Germinal center (tissue), 1 donor: ENCODE results near the gene STK11.
"Not testable (repeated sequence)": the region's sequence is repeated elsewhere in the genome, so short reads cannot be mapped to it uniquely, and the experiment has no call there.

ENCODE experiments used
- DNase-seq: peaks from one replicate; pipeline ENCODE4 v3.0.0; 2012; ENCODE audit warnings: mixed read lengths, low spot score

STK11 gene

DNA sequence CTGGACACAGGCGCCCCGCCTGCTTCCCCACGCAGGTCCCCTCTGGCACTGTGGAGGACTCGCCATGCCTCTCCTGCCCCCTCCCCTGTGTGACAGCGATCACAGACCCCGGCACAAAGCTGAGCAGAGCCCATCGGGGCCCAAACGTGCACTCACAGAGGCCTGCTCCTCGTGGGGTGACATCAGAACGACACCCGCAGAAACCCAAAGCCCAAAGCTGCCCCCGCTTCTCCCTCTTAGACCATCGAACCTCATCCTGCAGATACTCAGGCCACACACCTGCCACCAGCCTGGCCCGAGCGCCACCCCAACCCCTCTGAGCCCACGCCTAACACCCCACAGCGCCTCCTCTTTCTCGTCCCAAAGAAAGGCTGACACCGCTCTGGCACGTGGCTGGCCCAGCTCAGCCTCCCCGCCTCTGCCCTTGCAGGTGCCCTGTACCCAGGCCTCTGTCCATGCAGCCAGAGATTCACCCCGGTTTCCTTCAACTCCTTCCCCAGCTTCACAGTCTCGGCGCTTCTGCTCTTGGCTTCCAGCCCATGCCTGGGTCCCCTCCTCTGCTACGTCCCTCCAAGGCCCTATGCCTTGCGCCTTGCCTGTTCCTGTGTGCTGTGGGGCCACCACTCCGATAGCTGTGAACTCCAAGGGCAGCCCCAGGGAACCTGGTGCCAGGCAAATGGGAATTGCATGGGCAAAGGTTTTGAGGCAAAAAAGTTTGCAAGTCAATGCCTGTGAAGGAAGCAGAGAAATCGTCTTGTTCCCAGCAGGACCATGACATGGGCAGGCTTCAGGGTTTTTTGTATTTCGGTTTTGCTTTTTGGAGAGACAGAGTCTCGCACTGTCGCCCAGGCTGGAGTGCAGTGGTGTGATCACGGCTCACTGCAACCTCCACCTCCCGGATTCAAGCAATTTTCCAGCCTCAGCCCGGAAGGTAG is 33.1 kb downstream of the STK11 start:
- DNase-seq, result no peak

DNA sequence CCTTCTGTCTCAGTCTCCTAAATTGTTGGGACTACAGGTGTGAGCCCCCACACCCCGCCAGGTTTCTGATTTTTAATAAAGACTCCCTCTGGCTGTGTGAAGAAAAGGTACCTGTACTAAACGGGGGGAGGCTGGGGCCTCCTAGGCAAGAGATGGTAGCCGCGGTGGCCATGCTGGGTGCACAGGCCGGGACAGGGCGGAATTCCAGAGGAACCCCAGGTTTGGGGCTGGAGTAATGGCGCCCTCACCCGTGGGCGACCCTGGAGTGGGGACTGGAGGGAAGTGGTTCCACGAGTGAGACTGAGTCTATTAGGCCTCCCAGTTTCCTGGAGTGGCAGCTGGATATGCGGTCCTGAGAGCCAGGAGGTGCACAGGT is 33.8 kb downstream of the STK11 start:
- no peak for DNase-seq

DNA sequence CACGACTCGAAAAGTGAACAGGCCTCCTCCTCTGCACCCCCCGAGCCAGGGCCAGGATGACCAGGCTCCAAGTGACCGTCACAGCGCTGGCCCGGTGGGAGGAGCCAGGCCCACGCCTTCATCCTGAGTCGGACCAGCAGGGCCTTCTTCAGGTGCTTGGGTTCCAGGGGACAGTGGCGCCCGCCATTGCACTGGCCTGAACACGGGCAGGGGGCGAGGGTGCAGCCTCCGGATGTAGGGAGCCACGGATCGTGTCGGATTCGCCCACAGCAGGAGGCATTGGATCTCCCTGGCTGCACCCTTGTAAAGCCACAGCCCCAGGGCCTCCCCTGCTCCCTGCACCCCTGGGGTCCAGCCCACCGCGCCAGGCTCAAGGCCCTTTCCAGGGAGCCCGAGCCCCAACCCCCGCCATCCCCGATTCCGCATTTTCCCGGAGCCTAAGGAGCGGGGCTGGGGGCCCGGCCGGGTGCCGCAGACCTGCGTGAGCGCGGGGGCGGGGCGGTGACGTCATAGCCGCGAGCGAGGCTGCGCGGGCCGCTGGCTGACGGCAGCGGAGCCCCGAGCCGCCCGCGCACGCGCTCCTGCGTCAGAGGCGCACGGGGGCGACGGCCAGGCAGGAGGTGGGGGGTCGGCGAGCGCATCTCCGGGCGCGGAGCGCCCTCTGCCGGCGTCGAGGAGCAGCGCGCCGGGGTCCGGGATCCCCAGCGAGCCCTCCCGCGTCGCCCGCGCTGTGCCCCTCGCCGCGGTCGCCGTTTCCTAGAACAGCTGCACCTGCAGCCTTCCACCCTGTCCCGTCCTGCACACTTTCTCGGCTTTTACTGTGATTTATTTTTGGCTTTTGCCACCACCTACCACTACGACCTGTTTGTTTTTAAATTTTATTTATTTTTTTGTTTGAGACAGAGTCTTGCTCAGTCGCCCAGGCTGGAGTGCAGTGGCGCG is 34.5 kb downstream of the STK11 start:
- peak; percentile 97 for DNase-seq

DNA sequence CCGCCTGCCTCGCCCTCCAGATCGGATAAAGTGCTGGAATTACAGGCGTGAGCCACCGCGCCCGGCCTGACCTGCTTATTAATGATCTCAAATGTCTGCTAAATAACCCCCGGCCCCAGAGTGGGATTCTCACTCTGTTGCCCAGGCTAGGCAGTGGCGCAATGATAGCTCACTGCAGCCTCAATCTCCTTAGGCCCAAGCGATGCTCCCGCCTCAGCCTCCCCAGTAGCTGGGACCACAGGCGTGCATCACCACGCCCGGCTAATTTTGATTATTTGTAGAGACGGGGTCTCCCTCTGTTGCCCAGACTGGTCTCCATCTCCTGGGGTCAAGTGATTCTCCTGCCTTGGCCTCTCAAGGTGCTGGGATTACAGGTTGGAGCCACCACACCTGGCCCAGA is 35.3 kb downstream of the STK11 start:
- DNase-seq, result no peak

DNA sequence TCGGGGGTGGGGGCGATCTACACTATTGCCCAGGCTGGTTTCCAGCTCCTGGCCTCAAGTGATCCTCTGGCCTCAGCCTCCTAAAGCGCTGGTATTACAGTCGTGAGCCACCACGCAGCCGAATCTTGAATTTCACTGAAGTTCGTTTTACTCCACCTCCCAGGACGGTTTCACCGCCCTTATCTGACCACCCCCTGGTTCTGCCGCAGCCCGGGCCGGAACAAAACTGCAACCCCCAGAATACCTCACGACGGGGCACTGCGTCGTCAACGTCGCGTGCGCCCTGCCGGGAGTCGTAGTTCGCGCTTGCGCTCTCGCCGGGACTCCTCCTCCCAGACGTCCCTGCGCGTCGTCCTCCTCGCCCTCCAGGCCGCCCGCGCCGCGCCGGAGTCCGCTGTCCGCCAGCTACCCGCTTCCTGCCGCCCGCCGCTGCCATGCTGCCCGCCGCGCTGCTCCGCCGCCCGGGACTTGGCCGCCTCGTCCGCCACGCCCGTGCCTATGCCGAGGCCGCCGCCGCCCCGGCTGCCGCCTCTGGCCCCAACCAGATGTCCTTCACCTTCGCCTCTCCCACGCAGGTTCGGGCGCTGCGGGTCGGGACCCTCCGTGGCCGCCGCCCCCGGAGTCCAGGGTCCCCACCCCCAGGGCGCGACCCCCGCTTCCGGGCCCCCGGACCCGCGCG is 36.0 kb downstream of the STK11 start, which contains the start of gene ATP5F1D:
ATP5F1D (plus strand) TSS at position 335 of the 679 bp plus-strand sequence; CDS start at position 435, 100 bp downstream.
- DNase-seq, result peak; percentile 93

DNA sequence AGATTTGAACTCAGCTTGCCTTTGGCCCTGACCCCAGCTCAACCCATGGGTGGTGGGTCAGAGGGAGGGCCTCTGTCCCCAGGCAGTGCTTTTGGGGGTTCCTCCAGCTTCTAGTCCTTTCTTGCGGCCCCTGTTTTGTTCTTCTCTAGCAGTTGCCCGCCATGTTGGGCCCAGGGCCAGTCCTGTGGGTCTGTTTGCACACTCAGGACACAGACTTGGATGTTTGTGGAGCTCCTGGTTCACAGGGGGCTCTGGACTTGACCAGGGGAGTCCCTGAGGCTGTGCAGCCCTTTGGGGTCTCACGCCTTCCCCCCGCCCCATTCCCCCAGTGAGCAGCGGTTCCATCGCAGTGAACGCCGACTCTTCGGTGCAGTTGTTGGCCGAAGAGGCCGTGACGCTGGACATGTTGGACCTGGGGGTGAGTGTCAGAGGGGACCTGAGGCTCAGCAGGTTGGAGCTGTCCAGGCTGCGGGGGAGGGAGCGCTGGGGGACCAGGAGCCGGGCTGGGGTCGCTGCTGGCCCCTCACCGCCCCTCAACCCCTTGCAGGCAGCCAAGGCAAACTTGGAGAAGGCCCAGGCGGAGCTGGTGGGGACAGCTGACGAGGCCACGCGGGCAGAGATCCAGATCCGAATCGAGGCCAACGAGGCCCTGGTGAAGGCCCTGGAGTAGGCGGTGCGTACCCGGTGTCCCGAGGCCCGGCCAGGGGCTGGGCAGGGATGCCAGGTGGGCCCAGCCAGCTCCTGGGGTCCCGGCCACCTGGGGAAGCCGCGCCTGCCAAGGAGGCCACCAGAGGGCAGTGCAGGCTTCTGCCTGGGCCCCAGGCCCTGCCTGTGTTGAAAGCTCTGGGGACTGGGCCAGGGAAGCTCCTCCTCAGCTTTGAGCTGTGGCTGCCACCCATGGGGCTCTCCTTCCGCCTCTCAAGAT is 38.5 kb downstream of the STK11 start:
- DNase-seq, result peak; percentile 89

DNA sequence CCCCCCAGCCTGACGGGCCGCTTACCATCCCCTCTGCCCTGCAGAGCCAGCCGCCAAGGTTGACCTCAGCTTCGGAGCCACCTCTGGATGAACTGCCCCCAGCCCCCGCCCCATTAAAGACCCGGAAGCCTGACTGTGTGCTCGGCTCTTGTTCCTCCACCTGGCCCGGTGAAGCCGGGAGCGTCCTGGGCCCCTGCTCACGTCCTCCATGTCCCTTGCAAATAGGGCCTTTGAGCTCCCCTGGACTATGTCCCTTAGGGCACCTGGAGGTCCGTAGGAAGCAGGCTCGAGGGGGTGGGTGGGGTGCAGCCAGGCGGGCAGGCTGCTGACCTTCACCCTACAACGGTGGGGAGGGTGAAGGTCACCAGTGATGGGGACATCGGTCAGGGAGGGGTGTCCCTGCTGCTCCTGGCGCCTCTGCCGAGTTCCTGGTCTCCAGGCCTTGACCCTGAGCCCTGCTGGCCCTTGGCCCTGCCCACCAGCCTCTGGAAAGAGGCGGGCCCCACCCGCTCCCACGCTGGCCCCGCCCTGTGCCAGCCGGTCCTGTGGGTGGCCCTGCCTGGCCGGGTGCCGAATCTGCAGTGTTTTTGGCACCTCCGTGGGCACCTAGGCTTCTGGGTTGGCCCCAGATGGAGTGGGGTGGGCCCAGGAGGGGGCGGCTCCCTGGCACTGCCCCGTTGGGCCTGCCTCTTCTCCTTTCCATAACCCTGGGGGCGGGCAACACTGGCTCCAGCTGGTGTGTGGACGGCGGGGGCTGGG is 39.3 kb downstream of the STK11 start:
- no peak for DNase-seq

DNA sequence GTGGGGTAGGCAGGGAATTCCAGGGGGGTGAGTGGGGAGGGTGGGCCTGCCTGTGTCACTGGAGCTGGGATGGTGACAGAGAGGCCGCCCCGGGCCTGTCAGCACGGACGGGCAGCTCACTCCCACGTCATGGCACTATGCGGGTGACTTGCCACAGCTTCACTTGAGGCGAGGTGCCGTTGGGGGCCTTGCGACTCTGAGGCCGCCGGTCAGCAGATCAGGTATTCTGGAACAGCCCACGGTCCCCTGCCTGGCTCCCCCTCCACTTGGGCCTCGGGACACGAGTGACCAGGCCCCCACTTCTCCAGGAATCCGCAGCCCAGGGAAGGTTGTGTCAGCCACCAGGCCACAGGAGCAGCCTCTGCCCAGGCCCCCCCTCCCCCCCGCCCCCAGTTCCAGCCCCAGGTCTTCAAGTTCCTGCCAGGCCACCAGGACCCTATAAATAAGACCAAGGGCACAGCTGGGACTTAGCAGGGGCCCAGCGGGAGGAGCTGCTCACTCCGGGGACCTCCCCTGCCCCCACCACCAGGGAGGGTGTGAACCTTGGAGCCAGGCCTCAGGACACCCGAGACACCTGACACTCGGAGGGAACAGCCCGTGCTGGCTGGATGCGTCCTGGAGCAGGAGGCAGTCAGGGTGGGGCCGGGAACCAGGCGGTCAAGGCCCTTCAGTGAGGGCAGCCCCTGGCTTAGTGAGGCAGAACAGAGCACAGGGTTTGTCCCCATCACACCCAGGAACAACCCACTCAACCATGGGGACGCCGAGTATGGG is 40.1 kb downstream of the STK11 start:
- no peak for DNase-seq

DNA sequence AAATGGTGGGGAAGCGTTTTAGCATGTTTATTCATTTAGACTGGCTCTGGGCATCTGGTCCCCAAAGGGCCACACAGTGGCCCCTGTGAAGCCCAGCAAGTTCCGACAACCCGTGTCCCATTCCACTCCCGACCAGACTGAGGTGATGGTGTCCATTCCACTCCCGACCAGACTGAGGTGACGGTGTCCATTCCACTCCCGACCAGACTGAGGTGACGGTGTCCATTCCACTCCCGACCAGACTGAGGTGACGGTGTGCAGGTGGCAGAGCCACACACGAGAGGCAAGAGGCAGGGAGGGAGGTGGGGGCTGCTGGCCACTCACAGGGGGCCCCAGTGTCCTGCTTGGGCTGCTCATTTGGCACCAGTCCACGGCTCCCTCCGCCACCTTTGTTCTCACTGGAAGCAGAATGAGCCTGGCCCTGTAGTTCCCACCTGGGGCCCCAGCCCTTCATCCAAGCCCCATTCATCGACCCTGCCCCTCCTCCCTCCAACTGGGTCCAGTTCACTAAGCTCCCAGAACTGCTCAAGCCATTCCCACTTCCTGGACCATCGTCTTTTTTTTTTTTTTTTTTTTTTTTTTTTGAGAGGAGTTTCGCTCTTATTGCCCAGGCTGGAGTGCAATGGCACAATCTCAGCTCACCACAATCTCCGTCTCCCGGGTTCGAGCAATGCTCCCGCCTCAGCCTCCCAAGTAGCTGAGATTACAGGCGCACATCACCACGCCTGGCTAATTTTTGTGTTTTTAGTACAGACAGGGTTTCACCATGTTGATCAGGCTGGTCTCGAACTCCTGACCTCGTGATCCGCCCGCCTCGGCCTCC is 40.9 kb downstream of the STK11 start:
- not testable (repeated sequence) for DNase-seq

DNA sequence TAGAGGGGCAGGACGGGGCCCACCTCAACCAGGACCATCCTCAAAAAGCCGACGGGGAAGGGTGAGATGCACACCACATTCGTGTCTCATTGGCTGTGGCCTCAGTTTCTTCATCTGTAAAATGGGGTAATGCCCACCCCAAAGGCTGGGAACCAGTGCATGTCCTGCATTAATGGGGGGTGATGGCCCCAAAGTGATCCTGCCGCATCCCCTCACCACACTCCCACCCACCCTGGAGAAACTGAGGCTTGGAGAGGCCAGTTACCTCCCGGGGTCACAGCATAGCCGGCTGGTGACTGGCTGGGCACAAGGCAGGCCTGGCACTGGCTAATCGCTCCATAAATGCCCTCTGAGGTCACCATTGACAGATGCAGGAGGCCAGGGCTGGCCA is 42.2 kb downstream of the STK11 start:
- no peak for DNase-seq

DNA sequence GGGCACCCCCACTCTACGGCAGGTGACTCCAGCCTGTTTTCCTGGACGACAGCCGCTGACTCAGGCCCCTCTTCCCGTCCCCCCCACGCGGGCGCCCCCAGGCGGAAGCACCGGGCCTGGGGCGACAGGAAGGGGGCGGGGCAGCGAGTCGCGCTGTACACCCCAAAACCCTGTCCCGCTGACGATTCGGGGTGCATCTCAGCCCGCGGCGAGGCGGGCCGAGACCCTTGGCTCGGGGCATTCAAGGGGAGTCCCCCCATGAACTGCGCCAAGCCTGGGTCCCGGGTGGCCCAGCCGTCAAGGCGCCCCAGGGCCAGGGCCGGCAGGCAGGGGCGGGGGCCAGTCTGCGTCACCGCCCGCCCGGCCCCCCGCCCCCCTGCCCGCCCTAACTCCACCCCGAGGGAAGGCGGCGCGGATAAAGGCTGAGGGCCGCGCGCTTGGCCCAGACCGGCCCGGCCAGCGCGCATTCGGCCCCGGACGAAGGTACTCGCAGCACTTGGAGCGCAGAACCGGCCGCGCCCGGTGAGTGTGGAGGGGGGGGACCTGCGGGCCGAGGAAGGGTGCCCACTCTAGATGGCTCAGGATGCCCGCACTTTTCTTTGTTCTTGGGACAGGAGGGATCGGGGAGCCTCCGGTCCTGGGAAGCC is 42.7 kb downstream of the STK11 start, which contains the start of gene MIDN:
MIDN (plus strand) TSS at position 445 of the 647 bp plus-strand sequence. CDS start 1,714 bp downstream, outside the sequence.
- peak; percentile 69 for DNase-seq

DNA sequence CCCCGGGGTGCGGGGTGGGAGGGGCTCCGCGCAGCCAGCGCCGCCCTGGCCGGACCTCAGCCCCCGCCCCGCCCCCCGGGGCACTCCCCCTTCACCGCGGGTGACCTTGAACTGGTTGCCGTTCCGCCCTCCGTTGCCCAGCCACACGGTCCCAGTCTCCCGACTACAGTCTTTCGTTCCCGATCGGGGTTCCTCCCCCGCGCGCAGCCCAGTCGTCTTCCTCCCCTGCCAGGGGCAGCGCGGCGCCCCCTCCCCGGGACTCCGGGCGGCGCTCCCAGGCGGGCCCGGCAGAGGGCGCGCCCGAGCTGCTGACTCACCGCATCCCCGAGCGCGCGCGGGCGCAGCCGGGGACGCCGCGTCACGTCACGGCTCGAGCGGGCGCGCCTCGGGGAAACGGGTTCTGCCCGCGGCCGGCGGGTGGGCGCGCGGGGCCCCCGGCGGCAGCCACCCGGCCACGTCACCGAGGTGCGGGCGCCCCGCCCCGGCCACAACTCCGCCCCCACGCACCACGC is 43.3 kb downstream of the STK11 start:
- peak; percentile 74 for DNase-seq

DNA sequence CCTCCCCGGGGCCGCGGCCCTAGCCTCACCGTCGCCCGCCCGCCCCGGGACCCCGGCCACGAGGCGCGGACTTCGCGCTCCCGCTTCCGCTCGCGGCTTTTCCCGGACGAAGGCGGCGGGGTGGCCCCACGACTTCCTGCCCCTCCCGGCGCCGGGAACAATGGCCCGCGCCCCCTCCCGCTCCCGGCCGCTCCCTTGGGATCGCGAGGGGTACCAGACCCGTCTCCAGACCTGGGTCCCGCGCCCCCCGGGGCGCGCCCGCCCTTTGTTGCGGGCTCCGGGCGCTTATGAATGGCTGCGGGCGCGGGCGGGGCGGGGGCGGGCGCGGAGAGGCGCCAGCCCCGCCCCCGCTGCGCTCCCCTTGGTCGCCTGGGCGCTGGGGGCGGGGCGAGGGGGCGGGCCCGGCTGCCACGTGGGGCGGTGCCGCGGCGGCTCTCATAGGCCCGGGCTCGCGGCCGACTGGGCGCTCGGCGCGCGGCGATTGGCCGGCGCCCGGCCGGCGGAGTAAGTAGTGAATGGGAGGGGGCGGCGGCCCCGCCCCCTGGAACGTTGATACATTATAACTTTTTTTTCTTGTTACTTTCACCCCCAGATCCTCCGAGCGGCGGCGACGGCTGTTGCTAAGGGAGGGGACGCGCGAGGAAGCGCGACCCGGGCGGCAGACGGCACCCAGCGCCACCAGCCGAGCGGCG is 43.9 kb downstream of the STK11 start:
- DNase-seq, result peak; percentile 95

DNA sequence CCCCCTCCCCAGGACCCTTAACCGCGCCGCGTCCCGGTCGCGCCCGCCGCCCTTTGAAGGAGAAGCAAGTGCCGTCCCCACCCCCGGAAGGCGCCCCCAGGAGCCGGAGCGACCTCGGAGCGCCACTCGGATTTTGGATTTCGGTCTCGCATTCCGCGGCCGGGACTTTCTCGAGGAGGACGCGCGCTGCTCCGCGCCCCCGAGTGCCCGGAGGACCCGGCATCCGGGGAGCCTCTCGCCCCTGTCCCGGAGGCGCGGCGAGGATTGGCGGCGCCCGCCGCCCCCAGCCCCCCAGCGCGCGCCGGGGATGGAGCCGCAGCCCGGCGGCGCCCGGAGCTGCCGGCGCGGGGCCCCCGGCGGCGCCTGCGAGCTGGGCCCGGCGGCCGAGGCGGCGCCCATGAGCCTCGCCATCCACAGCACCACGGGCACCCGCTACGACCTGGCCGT is 44.4 kb downstream of the STK11 start:
- no peak for DNase-seq

DNA sequence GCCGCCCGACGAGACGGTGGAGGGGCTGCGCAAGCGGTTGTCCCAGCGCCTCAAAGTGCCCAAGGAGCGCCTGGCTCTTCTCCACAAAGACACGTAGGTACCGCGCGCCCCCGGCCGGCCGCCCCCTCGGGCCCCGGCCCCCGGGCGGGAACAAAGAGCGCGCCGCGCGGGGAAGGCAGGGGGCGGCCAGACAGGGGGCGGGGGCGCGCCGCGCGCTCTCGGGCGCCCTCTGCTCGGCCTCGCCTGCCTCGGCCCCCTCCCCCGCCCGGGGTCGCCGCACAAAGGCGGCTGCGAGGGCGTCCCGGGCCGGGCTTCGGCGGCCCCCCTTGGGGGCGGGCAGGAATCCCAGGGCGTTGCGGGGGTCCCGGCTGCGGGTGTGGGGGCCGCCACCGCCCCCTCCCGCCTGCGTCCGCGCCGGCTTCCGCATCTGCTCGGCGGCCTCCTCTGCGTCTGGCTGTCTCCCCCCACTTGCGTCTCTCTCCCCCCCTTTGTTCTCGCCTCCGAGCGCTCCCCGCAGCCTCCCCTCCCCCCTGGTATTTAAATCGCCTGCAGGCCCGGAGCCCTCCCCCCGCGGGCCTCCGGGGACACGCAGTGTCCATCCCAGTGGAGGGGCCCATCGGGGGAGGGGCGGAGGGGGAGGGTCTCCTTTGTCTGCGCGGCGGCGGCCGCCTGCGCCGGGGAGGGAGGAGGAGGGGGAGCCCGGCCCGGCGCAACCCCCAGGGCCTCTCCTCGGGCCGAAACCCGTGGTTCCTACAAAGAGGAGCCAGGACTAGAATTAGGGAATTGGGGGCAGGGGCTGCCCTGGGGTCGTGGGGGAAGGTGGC is 45.1 kb downstream of the STK11 start:
- DNase-seq, result peak; percentile 57
